Head of caudate nucleus (tissue), 42 donors: ENCODE data around the gene PNPLA5.
A peak's percentile ranks its signal among the peaks of the same experiment; 100 is the strongest.

Source experiments
- DNase-seq, 42 donors: peaks; one replicate each; pipeline versions ENCODE4 v3.0.0 to v3.0.0-alpha.2; 2020 to 2021; ENCODE audit warnings: mixed read lengths in 7 of 42
- intact Hi-C: fragments of 100-400 bp; cut with DNase I; formaldehyde crosslinking; loops from one replicate; pipeline ENCODE4 v1.15.0; 2022

PNPLA5 gene

DNA sequence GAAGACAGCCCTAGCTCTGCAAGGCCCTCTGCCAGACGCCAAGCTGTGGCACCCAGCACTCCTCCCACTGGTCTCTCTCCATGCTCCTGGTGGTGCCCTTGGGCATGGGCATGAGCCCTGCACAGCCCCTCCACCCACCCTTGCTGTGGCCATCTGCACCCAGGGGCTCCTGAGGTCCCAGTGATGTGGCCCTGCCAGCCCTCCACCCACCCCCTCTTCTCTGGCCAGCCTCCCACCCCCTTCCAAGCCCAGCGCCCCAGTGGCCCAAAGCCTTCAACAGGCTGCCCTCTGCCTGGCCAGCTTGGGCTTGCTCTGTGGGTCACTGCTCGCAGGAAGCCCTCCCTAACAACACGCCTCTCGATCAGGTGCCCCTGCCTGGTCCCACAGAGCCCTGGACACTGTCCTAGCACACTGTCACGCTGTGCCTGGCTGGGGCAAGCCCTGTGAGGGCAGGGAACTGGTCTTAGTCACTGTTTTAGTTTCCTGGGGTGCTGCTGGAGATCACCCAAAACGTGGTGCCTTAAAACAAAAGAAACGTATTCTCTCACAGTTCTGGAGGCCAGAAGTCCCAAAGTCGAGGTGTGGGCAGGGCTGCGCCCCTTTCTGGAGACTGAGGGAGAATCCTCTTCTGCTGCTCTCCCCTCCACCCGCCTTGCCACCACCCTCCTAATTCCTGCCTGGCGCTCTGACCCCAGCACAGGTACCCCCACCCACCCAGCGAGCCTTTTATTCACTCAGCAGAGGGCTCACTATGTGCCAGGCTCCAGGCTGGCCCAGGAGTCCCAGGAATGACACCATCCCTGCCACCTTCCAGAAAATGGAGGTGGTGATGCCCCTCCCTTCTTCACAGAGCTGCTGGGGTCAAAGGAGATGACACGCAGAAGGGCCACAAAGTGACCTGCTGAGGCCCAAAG lies 44.2 kb downstream of the PNPLA5 start:
- DNase-seq, result peak in 4 of 42 donors; percentile 2 to 12 (median 6)
- intact Hi-C loops, result no loop called here

DNA sequence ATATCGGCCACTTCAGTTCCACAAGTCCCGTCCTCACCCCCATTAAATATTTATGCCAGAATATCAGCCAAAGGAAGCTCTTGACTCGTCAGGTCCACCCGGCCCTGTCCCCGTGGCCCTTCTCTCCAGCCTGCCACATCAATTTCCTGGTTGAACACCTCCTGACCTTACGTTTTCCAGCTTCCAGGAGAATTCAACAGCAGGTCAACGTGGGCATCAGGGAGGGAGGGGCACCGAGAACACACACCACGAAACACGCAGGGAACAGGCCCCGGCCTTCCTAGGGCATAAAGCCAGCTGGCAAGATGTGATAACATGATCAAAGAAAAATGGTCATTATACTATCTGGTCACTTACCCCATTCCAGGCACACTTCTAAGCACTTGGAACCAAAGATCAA lies 44.8 kb downstream of the PNPLA5 start:
- intact Hi-C loops, result no loop called here
- no peak for DNase-seq

DNA sequence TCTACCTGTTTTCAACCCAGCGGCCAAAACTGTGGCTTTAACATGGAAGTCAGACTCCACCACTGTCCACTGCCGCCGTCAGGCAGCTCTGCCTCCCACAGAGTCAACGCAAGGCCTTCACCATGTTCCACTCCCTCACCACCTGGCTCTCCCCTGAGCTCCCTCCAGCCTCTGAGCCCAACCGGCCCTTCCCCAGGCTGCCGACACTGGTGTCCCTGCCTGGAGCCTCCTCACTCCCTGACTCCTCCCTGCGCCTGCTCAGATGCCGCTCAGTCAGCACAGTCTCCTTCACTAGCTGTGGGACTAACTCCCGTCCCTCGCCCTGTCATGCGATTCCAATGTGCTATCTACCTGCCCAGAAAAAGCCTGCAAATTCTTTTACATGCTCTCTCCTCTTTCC lies 45.8 kb downstream of the PNPLA5 start:
- intact Hi-C loops, result no loop called here

DNA sequence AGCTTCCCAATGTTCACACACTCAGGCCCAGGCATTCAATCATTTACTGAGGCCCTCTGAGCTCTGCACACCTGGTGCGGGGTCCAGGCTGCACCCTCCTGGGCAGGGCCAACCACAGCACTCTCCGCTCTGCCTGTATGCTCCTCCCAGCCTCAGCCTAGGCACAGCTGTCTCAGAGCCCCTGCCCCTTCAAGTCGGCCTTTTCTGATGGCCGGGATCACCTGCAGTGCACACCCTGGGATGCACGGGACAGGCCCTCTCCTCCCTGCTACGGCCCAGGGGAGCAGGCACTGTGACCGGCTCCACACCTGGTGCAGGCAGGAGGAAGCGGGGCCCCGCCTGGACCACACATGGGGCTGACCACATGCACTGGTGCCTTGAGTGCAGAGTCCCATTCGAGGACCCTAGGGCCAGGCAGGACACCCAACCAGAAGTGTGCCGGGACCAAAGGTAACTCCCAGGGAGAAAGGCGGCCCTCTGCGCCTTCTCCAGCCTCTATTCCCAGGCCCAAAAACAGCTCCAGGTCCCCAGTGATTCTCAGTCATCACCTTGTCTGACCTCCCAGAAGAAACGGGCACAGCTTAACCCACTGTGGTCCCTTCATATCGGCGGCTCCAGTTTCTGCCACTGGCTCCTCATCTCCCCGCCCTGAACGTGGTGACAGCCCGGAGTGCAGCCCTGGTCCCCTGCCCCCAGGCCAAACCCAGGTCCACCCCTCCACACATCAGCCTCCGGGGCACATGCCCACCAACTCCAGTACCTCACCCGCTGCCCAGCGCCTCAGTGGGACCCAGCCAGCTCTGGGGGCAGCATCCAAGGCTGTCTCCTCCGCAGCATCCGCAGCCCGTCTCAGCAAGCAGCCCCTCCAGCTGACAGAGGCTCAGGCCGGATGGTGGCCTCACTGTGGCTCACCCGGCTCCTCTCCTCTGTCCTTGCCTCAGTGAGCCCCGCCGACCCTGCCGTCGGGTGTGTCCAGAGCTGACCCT lies 47.0 kb downstream of the PNPLA5 start:
- intact Hi-C loops, result no loop called here

More for the DNA sequence above, 45.8 kb downstream of the PNPLA5 start:
- no peak for DNase-seq

DNA sequence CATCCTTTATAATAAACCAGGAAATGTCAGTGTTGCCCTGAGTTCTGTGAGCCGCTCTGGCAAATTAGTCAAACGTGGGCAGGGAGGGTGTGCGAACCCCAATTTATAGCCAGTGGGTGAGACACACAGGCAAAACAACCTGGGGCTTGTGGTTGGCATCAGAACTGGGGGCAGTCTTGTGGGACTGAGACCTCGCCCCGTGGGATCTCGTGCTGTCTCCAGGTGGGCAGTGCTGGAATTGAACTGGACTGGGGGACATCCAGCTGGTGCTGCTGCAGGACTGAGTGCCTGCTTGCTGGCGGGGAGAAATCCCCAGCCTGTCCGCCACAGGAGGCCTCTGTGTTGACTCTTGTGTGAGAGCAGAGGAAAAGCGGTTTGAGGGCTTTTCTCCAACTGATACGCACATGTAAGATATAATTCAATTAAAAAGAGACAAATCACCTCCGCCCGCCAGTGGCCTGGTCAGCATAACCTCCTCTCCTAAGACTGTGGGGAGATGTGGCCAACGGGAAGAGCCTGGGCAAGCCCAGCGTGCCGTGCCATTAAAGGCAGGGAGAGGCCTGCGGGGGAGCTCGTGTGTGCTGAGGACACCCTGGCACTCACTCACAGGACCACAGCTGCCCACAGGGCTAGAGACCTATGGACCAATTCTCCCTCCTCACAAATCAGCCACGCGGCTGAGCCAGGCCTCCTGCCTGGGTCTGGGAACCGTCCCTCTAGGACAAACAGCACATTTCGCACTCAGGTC lies 47.9 kb downstream of the PNPLA5 start:
- DNase-seq, result no peak
- intact Hi-C loops, result no loop called here

More for the DNA sequence above, 47.0 kb downstream of the PNPLA5 start:
- no peak for DNase-seq

DNA sequence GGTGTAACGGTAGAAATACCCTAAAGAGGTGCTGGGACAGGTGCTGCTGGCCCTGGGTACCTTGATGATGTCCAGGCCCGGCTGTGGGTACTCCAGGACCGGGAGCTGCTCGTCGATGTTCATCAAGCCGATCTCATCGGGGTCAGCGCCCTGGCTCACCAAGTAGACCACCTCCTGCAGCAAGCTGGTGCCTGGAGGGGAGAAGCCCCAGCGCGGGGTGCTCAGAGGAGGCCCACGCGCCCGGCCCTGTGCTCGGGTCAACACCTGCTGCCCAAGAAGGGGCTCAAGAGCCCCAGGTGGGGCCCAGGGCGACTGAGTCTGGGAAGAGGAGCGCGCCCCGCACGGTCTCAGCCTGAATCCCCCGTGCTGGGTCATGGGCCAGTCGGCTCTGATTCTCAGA lies 50.1 kb downstream of the PNPLA5 start:
- intact Hi-C loops, result no loop called here
- DNase-seq, result no peak

DNA sequence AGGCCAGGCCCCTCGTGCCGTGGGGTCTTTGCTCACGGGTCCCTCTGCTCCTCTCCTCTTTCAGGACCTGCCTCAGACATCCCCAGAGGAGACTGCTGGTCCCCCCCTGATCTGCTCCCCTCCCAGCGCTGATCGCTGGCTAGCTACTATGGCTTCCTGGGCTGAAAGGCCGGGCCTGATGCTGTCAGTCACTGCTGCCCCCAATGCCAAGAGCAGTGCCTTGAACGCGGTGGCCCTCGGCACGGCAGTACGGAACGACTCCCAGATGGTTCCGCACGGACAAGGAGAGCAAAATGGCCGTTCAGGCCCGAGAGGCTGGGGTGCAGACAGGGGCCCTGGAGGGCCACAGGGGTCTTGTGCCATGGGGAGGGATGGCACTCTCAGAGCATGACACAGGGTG lies 51.0 kb downstream of the PNPLA5 start:
- no peak for DNase-seq
- intact Hi-C loops, result no loop called here

DNA sequence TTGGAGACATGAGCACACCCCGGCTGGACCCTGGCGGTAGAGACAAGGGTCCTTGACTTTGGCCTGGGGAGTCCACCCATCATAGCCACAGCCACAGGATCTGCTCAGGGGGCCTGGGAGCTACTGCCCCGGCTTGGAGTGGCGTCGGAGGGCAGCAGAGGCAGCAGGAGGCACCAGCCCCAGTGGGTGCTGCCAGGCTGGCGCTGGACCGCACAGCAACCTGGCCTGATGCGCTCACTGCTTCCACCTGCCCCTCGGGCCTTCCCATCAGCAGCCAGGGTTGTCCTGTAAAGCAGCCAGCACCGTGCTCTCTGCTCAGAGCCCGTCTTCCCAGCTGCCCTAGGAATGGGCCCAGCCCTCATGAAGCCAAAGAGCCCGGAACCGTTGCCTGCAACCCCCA lies 51.4 kb downstream of the PNPLA5 start:
- intact Hi-C loops, result no loop called here
- no peak for DNase-seq

DNA sequence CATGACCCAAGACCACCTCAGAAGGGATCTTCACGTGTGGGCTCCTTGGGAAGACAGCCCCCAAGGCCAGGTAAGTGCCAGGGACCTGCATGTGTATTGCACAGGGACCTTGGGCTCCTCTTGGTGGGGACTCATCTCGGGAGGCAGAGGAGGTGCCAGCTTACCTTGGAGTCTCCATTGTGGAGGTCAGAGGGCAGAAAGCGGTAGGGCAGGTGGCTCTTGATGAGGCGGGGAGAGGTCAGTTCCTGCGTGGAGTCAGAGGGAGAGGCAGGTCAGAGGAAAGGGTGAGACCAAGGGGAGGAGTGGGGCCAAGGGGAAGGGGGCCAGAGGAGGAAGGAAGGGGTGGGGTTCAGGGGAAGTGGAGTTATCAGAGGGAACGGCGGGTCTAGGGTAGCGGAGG lies 52.0 kb downstream of the PNPLA5 start:
- no peak for DNase-seq
- intact Hi-C loops, result no loop called here

DNA sequence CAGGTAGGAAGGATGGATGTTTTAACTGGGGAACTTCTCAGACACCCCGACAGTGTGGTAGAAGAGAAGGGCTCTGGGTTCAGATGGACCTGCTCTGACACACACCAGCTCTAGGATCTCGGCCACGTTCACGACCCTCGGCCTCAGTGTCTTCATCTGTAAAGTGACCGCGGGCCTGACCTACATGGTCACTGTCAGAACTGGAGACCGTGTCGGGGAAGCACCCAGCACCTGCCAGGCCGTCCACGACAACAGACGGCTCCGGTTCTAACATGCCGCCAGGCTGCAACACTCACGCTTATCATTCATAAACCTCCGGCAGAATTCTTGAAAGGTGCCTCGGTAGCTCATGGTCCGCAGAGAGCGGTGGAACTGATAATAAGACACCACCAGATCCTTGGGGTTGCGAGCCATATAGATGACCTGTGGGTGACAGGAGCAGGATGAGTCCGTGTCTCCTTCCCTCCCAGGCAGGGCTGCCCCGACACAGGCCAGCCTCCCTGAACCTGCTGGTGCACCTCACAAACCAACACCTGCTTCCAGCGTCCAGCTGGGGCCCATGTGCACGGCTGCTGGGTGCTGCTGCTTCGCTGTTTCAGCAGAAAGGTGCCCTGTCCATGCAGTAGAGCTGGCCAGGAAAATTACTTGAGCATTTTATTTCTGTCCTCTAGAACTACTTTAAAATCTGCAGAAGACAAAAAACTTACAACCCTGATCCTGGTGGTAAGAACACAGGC lies 53.1 kb downstream of the PNPLA5 start:
- no peak for DNase-seq
- intact Hi-C loops, result no loop called here

DNA sequence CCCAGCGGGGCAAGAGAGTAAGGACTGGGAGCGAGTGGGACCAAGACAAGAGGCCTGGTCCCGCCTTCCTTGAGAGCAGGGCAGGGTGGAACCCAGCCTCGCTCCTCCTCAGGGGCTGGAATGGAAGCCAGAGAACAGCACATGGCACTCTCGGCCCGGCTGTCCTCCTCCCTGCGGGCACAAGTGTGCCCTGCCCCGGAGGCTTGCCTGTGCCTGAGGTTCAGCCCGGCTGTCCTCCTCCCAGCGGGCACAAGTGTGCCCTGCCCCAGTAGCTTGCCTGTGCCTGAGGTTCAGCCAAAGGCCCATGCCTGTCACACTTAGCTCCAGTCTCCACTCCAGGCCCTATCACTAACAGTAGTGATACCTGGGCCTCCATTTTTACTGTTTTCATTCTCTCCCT lies 53.7 kb downstream of the PNPLA5 start:
- no peak for DNase-seq
- intact Hi-C loops, result no loop called here

DNA sequence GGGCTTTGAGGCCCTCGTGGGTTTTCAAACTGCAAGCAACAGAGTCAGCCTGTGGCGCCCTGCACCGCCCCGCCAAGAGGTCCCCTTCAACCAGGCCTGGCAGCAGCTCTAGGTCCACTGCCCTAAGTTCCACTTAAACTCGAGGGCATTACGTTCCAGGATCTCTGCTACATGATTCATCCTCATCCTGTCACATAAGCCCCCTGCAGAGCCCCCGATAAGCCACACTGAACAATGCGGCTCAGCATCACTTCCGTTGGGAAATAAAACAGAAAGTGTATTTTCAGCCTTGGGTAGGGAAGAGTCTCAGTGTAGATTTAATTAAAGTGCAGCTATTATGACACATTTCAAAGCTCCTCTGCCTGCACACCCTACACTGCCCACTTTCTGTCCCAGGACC lies 54.1 kb downstream of the PNPLA5 start:
- no peak for DNase-seq
- intact Hi-C loops, result no loop called here

DNA sequence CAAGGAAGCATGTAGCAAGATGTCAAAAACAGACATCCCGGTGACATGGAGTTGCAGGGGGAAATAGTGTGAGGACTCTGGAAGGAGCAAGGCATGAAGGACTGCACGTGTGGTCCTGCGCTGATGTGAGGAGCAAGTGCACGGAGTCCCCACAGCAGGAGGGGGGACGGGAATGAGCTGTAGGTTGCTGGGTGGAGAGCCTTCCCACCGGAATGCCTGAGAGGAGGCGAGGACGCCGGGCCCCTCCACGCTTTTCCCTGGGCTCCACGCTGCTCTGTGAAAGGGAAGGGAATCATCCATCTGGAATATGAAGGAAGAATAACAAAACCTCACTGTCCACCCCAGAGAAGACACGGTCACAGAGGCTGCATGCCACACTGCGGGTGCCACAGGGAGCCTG lies 56.1 kb downstream of the PNPLA5 start:
- intact Hi-C loops, result no loop called here
- no peak for DNase-seq

DNA sequence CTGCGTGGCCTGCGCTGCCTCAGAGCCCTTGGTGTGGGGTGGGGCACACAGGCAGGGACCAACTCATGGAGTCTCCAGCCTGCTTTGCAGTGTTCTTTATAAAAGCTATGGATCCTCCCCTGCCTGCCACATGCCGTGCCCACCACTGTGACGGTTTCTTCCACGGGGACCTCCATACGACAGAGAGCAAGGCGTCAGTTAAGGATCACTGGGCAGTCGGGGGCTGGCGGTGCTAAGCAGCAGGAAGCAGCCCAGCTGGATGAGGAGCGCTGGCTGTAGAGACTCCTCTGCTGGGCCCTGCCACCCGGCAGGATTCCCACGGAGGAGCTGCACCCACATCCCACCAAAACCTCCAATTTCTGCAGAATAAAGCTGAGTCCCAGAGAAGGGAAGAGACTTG lies 56.6 kb downstream of the PNPLA5 start:
- DNase-seq, result no peak
- intact Hi-C loops, result no loop called here

DNA sequence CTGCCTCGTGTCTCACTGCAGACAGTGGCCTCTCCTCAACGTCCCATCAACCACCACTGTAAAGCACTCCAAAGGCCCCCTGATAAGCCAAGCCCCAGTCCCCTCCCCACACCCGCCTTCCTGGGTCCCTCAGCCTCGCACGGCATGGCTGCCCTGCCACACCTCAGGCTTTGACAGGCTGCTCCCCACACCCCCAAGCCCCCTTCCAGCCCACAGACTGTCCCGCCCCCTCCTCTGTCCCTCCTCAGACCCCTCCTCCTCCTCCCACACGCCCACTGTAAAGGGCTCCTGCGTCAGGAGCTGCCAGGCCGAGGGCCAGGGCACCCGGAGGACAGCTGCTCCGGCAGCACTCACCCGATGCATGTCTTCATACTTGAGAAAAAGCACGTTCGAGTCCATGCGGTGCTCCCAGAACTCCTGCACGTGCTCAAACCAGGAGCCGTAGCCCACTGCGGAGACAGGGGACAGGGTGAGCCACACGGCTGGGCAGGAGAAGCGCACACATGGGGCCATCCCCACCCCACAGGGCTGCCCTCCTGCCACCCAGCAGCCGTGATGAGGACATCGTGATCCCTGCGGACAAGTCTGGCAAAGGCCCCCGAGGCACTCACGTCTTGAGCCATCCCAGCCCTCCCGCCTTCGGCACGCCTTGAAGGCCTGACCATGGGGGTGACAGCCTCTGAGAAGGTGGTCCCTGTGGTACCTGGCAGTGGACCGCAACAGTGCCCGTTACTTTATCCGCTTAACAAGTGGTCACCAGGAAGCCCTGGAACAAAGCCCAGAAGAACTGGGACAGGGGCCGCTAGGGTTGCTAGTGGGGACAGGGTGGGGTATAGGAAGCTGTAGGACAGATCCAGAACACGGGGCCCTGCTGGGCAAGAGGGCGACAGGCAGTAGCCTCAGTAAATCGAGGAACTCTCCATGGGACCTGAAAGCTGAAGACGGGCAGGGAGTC lies 58.2 kb downstream of the PNPLA5 start:
- no peak for DNase-seq
- intact Hi-C loops, result no loop called here

DNA sequence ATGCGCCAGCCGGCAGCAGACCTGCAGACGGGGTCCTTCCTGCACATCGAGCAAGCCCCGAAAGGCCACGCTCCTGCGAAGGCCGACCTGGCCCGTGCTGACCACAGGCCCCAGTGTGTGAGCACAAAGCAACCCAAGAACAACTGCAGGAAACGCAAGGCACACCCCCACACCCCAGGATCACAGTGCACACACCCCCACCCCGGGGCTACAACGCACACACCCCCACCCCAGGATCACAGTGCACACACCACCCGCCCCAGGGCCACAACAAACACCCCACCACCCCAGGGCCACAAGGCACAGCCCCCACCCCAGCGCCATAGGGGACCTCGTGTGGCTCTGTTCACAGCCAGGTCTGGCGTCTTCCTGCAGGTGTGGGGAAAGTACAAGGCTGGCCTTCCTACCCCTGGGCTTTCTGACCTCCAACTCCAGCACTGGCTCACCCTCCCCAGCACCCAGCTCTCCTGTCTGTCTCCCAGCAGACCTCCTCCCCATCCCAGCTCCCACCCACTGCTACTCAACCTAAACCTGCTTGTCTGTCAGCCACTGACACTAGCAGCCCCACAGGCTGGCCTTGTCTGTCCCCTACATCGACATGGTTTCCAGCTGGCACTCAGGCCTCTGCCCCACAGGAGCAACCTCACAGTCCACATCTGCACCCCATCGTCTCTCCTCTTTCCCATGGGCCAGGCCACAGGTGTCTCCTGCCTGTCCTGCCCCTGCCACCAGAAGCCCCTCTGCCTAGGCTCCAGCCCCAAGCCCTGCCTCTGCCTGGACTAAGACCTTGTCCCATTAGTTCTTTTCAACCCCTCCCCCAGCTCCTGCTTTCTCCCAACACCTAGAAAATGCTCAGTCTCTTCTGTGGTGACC lies 59.2 kb downstream of the PNPLA5 start:
- DNase-seq, result no peak
- intact Hi-C loops, result no loop called here
